IMR-90 (cell line): ENCODE results near the gene RENBP. TPM values are rescaled to one million over a fixed set of nuclear protein-coding genes. Genes with fewer than 3 reads are reported as not detected.

Source experiments
- ATAC-seq: fragments of 200-7000 bp; cut with Tn5 transposase; 2 replicates; pipeline ENCODE4 v1.9.1; 2020; ENCODE audit warnings: low read depth, mild to moderate bottlenecking, moderate library complexity
- BruUV-seq: library from RNA; stranded (reverse); fragments of 400-500 nt; replicated peaks from 2 replicates; lab custom pipeline; 2021; lab: Mats Ljungman, UMichigan
- CTCF ChIA-PET: fragments of 300-600 bp; formaldehyde crosslinking; extraction: SDS; loops from one replicate; lab custom pipeline; 2021; ENCODE audit warnings: antibody characterized with exemption; lab: Yijun Ruan, JAX
- POLR2A ChIA-PET: fragments of 300-600 bp; sonication (Branson Sonifier 250); formaldehyde crosslinking; loops from one replicate; lab custom pipeline; 2022; ENCODE audit warnings: antibody characterized with exemption; ENCODE audit not compliant: unreplicated experiment; lab: Charles Lee
- DNase-seq: peaks from one replicate; pipeline ENCODE4 v3.0.0; 2013
- H2AFZ ChIP-seq: replicated peaks from 2 replicates; pipeline ENCODE3; 2013; ENCODE audit warnings: low read length, mild to moderate bottlenecking; ENCODE audit not compliant: poor library complexity
- H2AK5ac ChIP-seq: 2 replicates; pipeline ENCODE4 v1.6.1; 2013; ENCODE audit warnings: low read depth, low read length, inconsistent platforms
- H2AK9ac ChIP-seq: replicated peaks from 2 replicates; pipeline ENCODE3; 2013; ENCODE audit warnings: mild to moderate bottlenecking, low read depth, low read length, moderate library complexity; ENCODE audit not compliant: poor library complexity
- H2BK120ac ChIP-seq: 2 replicates; pipeline ENCODE4 v1.6.1; 2013; ENCODE audit warnings: low read depth, low read length, inconsistent platforms
- H2BK15ac ChIP-seq: 3 replicates; pipeline ENCODE4 v1.6.1; 2013; ENCODE audit warnings: low read depth, low read length, inconsistent platforms
- H2BK20ac ChIP-seq: 2 replicates; pipeline ENCODE4 v1.6.1; 2013; ENCODE audit warnings: low read depth, mild to moderate bottlenecking, inconsistent platforms, low read length, moderate library complexity
- H2BK5ac ChIP-seq: 2 replicates; pipeline ENCODE4 v1.6.1; 2013; ENCODE audit warnings: mild to moderate bottlenecking, low read depth, low read length, inconsistent platforms; ENCODE audit not compliant: poor library complexity, severe bottlenecking
- H3K14ac ChIP-seq: replicated peaks from 2 replicates; pipeline ENCODE4 v1.6.1; 2013; ENCODE audit warnings: low read depth, low read length, inconsistent platforms
- H3K18ac ChIP-seq: 2 replicates; pipeline ENCODE4 v1.6.1; 2013; ENCODE audit warnings: low read depth, low read length, control low read depth
- H3K23ac ChIP-seq: 2 replicates; pipeline ENCODE4 v1.6.1; 2013; ENCODE audit warnings: low read depth, low read length, inconsistent platforms
- H3K27ac ChIP-seq: 2 replicates; pipeline ENCODE4 v1.5.1; 2013; ENCODE audit warnings: mild to moderate bottlenecking, control low read depth, low read length; ENCODE audit not compliant: insufficient read depth
- H3K27me3 ChIP-seq: 2 replicates; pipeline ENCODE4 v1.6.1; 2013; ENCODE audit warnings: low read length; ENCODE audit not compliant: control insufficient read depth, insufficient read depth
- H3K36me3 ChIP-seq: 2 replicates; pipeline ENCODE4 v1.6.1; 2013; ENCODE audit warnings: low read length, mixed read lengths; ENCODE audit not compliant: control insufficient read depth, insufficient read depth
- H3K4ac ChIP-seq: 2 replicates; pipeline ENCODE4 v1.6.1; 2013; ENCODE audit warnings: low read depth, low read length, inconsistent platforms
- H3K4me1 ChIP-seq: 2 replicates; pipeline ENCODE4 v1.6.1; 2013; ENCODE audit warnings: low read length, mixed read lengths; ENCODE audit not compliant: control insufficient read depth, insufficient read depth
- H3K4me2 ChIP-seq: 2 replicates; pipeline ENCODE4 v1.6.1; 2013; ENCODE audit warnings: low read depth, mild to moderate bottlenecking, control low read depth, low read length, moderate library complexity
- H3K4me3 ChIP-seq: 2 replicates; pipeline ENCODE4 v1.5.1; 2013; ENCODE audit warnings: low read depth, mild to moderate bottlenecking, control low read depth, low read length, moderate library complexity; ENCODE audit not compliant: insufficient read depth
- H3K56ac ChIP-seq: 2 replicates; pipeline ENCODE4 v1.6.1; 2013; ENCODE audit warnings: low read length, inconsistent platforms; ENCODE audit not compliant: insufficient read depth; ENCODE audit errors: extremely low read depth
- H3K79me1 ChIP-seq, 2 experiments: 2 replicates each; pipeline ENCODE4 v1.6.1; 2013; ENCODE audit warnings: low read length in 2 of 2, inconsistent platforms in 1 of 2, low read depth in 1 of 2
- H3K9ac ChIP-seq: 2 replicates; pipeline ENCODE4 v1.6.1; 2013; ENCODE audit warnings: low read depth, low read length, control low read depth
- H3K9me1 ChIP-seq: 2 replicates; pipeline ENCODE4 v1.6.1; 2013; ENCODE audit warnings: low read length, inconsistent platforms; ENCODE audit not compliant: insufficient read depth
- H3K9me3 ChIP-seq: 2 replicates; pipeline ENCODE4 v1.6.1; 2013; ENCODE audit warnings: low read length; ENCODE audit not compliant: control insufficient read depth, insufficient read depth
- H4K20me1 ChIP-seq: 2 replicates; pipeline ENCODE4 v1.6.1; 2013; ENCODE audit warnings: low read length, inconsistent platforms; ENCODE audit not compliant: insufficient read depth
- H4K5ac ChIP-seq: 2 replicates; pipeline ENCODE4 v1.6.1; 2013; ENCODE audit warnings: mild to moderate bottlenecking, low read depth, low read length, control low read depth
- H4K8ac ChIP-seq, 2 experiments: 2 replicates each; pipeline ENCODE4 v1.6.1; 2013; ENCODE audit warnings: low read depth in 2 of 2, low read length in 2 of 2, control low read depth in 1 of 2, inconsistent platforms in 1 of 2
- H4K91ac ChIP-seq: 2 replicates; pipeline ENCODE4 v1.6.1; 2013; ENCODE audit warnings: low read depth, low read length, inconsistent platforms; ENCODE audit not compliant: insufficient read depth
- BHLHE40 ChIP-seq: fragments of 150-350 bp; IDR thresholded peaks from 2 replicates; pipeline ENCODE4 v1.6.1; 2016; ENCODE audit warnings: mild to moderate bottlenecking, low read depth, low read length
- CEBPB ChIP-seq: IDR thresholded peaks from 2 replicates; pipeline ENCODE4 v1.6.1; 2012; ENCODE audit warnings: low read depth, low read length, improper control_type of control experiment
- CHD1 ChIP-seq: IDR thresholded peaks from 2 replicates; pipeline ENCODE4 v1.6.1; 2012; ENCODE audit warnings: low read depth, low read length, improper control_type of control experiment
- FOS ChIP-seq: fragments of 150-350 bp; IDR thresholded peaks from 2 replicates; pipeline ENCODE4 v1.6.1; 2016; ENCODE audit warnings: low read depth, low read length
- MAFK ChIP-seq: IDR thresholded peaks from 2 replicates; pipeline ENCODE4 v1.6.1; 2012; ENCODE audit warnings: low read depth, low read length, improper control_type of control experiment
- MAZ ChIP-seq: IDR thresholded peaks from 2 replicates; pipeline ENCODE4 v1.6.1; 2012; ENCODE audit warnings: low read depth, mild to moderate bottlenecking, low read length, improper control_type of control experiment, moderate library complexity, borderline replicate concordance
- MXI1 ChIP-seq: IDR thresholded peaks from 2 replicates; pipeline ENCODE4 v1.6.1; 2012; ENCODE audit warnings: low read depth, mild to moderate bottlenecking, low read length, moderate library complexity, borderline replicate concordance
- NFE2L2 ChIP-seq: fragments of 150-350 bp; IDR thresholded peaks from 2 replicates; pipeline ENCODE4 v1.6.1; 2016; ENCODE audit warnings: low read depth, mild to moderate bottlenecking, low read length
- POLR2A ChIP-seq: IDR thresholded peaks from 2 replicates; pipeline ENCODE4 v1.6.1; 2012; ENCODE audit warnings: mild to moderate bottlenecking, low read depth, low read length
- RAD21 ChIP-seq: IDR thresholded peaks from 2 replicates; pipeline ENCODE4 v1.6.1; 2012; ENCODE audit warnings: low read length, improper control_type of control experiment
- RCOR1 ChIP-seq: IDR thresholded peaks from 2 replicates; pipeline ENCODE4 v1.6.1; 2012; ENCODE audit warnings: mild to moderate bottlenecking, low read length, improper control_type of control experiment; ENCODE audit not compliant: insufficient replicate concordance
- RFX5 ChIP-seq: IDR thresholded peaks from 2 replicates; pipeline ENCODE4 v1.8.0; 2012; ENCODE audit warnings: low read depth, mild to moderate bottlenecking, low read length, moderate library complexity
- SMC3 ChIP-seq: fragments of 150-350 bp; IDR thresholded peaks from 2 replicates; pipeline ENCODE4 v1.6.1; 2016; ENCODE audit warnings: low read depth, mild to moderate bottlenecking, antibody characterized with exemption, low read length, moderate library complexity
- WGBS, 2 experiments: methylation state at CpG; one replicate each; pipeline versions ENCODE4 v1.1.5 to v1.1.7; 2013; ENCODE audit warnings: missing lambda C conversion rate in 2 of 2; ENCODE audit not compliant: insufficient read length in 1 of 2; ENCODE audit errors: extremely low coverage in 2 of 2; 5-methylcytosine and 5-hydroxymethylcytosine counted together
- dilution Hi-C: fragments of 300-500 bp; cut with HindIII; formaldehyde crosslinking; loops from one replicate; pipeline ENCODE4 v1.14.3; 2018; ENCODE audit warnings: low sequenced_read_pairs; ENCODE audit not compliant: unreplicated experiment
- in situ Hi-C: fragments of 300-500 bp; cut with MboI; formaldehyde crosslinking; loops from 3 replicates; pipeline ENCODE4 v1.14.3; 2019; ENCODE audit warnings: low sequenced_read_pairs, inconsistent platforms, mixed read lengths
- intact Hi-C: fragments of 100-400 bp; cut with micrococcal nuclease; formaldehyde crosslinking; loops from 2 replicates; pipeline ENCODE4 v1.10.0; 2022
- polyA plus RNA-seq, 3 experiments: library from polyadenylated mRNA; depleted of rRNA; stranded (reverse); fragments of >200 nt; gene quantifications; 2 replicates each; pipeline ENCODE4 v1.2.3, GENCODE V29; 2012; ENCODE audit warnings: low replicate concordance in 1 of 3
- total RNA-seq: library from RNA; depleted of rRNA; stranded (reverse); fragments of >200 nt; gene quantifications from 2 replicates; pipeline ENCODE4 v1.2.3, GENCODE V29; 2012
- TF ChIP-seq, protein P1 (sequence below): conservative IDR thresholded peaks from 2 replicates; pipeline ENCODE4 v1.5.1; 2012; ENCODE audit warnings: mild to moderate bottlenecking, low read depth, low read length, improper control_type of control experiment
- TF ChIP-seq, protein P2 (sequence below): fragments of 150-350 bp; IDR thresholded peaks from 2 replicates; pipeline ENCODE4 v1.6.1; 2017; ENCODE audit warnings: mild to moderate bottlenecking, antibody characterized with exemption, low read length, low read depth
- TF ChIP-seq, protein P3 (sequence below): fragments of 150-350 bp; IDR thresholded peaks from 2 replicates; pipeline ENCODE4 v1.6.1; 2016; ENCODE audit warnings: low read depth, mild to moderate bottlenecking, low read length, moderate library complexity, borderline replicate concordance

RENBP gene
- total and polyA plus RNA-seq, 2 of the 4 experiments (the other 2 are of a cell fraction) = 0.15 to 0.18 TPM

DNA sequence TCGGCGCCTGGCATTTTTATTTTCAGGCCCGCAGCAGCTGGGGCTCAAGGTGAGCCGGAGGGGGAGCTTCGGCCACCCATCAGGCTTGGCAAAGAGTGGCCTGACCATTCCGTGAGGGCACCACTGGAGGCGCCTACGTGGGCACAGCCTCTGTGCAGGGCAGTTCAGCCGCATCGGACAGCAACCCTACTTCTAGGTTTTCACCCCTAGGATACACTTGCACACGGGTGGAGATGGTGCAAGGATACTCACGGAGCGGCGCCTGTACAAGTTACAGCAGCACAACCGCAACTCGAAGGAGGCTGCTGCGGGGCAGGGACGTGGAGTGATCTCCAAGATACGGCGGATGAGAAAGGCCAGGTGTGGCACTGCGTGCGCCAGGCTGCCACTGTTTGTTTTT, 16.3 kb upstream of the RENBP start:
- in situ Hi-C loops = loop anchor here (10.0 kb wide), 1 partner anchor 196 kb away; the partner anchor contains the start of gene PLXNB3
- no peak overlapping the region for H2AFZ ChIP-seq
- dilution Hi-C loops = no loop called here

More for the DNA sequence above, 16.3 kb upstream of the RENBP start:
- H3K27ac ChIP-seq = no peak overlapping the region
- H3K4me2 ChIP-seq = no peak overlapping the region
- H4K91ac ChIP-seq = no peak overlapping the region
- no peak overlapping the region for H3K9ac ChIP-seq
- BruUV-seq = no TSS peak
- H3K27me3 ChIP-seq = no peaks in the 10 kb centered on the region
- H3K14ac ChIP-seq = no peak overlapping the region
- H3K36me3 ChIP-seq = peaks cover 74% of the 10 kb centered on the region
- no peak overlapping the region for H4K8ac ChIP-seq
- ATAC-seq (no peak), DNase-seq (no peak)
- no peak overlapping the region for H3K18ac ChIP-seq
- intact Hi-C loops = no loop called here
- H2BK15ac ChIP-seq = no peak overlapping the region
- H3K9me1 ChIP-seq = no peaks in the 10 kb centered on the region
- H3K79me1 ChIP-seq = peaks cover 5 to 9% of the 10 kb centered on the region in 2 experiments
- no peak overlapping the region for H2AK5ac ChIP-seq
- ChIA-PET CTCF (no interaction called here), POLR2A (no interaction called here)
- no peak overlapping the region for H3K4ac ChIP-seq
- H4K5ac ChIP-seq = no peak overlapping the region
- no peaks in the 10 kb centered on the region for H3K9me3 ChIP-seq
- H3K56ac ChIP-seq = no peak overlapping the region
- H2BK5ac ChIP-seq = no peak overlapping the region
- peaks cover 32% of the 10 kb centered on the region for H4K20me1 ChIP-seq
- no peak overlapping the region for H2BK120ac ChIP-seq
- H2BK20ac ChIP-seq = no peak overlapping the region
- H2AK9ac ChIP-seq = no peak overlapping the region
- H3K4me3 ChIP-seq = no peak overlapping the region
- no peaks in the 10 kb centered on the region for H3K4me1 ChIP-seq
- no peak overlapping the region for H3K23ac ChIP-seq
- TF ChIP-seq MAZ (no peak), BHLHE40 (no peak), MXI1 (no peak), MAFK (no peak), RAD21 (no peak), POLR2A (no peak), RFX5 (no peak), FOS (no peak), CHD1 (no peak), CEBPB (no peak), SMC3 (no peak), NFE2L2 (no peak), RCOR1 (no peak)
- TF ChIP-seq, protein P1, sequence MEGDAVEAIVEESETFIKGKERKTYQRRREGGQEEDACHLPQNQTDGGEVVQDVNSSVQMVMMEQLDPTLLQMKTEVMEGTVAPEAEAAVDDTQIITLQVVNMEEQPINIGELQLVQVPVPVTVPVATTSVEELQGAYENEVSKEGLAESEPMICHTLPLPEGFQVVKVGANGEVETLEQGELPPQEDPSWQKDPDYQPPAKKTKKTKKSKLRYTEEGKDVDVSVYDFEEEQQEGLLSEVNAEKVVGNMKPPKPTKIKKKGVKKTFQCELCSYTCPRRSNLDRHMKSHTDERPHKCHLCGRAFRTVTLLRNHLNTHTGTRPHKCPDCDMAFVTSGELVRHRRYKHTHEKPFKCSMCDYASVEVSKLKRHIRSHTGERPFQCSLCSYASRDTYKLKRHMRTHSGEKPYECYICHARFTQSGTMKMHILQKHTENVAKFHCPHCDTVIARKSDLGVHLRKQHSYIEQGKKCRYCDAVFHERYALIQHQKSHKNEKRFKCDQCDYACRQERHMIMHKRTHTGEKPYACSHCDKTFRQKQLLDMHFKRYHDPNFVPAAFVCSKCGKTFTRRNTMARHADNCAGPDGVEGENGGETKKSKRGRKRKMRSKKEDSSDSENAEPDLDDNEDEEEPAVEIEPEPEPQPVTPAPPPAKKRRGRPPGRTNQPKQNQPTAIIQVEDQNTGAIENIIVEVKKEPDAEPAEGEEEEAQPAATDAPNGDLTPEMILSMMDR = no peak
- TF ChIP-seq, protein P2, sequence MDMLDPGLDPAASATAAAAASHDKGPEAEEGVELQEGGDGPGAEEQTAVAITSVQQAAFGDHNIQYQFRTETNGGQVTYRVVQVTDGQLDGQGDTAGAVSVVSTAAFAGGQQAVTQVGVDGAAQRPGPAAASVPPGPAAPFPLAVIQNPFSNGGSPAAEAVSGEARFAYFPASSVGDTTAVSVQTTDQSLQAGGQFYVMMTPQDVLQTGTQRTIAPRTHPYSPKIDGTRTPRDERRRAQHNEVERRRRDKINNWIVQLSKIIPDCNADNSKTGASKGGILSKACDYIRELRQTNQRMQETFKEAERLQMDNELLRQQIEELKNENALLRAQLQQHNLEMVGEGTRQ = no peak
- TF ChIP-seq, protein P3, sequence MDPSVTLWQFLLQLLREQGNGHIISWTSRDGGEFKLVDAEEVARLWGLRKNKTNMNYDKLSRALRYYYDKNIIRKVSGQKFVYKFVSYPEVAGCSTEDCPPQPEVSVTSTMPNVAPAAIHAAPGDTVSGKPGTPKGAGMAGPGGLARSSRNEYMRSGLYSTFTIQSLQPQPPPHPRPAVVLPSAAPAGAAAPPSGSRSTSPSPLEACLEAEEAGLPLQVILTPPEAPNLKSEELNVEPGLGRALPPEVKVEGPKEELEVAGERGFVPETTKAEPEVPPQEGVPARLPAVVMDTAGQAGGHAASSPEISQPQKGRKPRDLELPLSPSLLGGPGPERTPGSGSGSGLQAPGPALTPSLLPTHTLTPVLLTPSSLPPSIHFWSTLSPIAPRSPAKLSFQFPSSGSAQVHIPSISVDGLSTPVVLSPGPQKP = no peak
- 87% methylated on average over 11 of the region's 22 CpGs; no CpG with 5 or more reads in 1 of the 2 experiments for WGBS, 2 experiments
